Esophagus mucosa (tissue), 1 donor: Measurements from ENCODE around the gene TARBP1. TPM values are rescaled to one million over a fixed set of nuclear protein-coding genes. Genes with fewer than 3 reads are reported as not detected.
"Not testable (repeated sequence)": the region's sequence is repeated elsewhere in the genome, so short reads cannot be mapped to it uniquely, and the experiment has no call there.

Source experiments
- ATAC-seq: fragments of 200-7000 bp; cut with Tn5 transposase; one replicate; pipeline ENCODE4 v1.9.1; 2020
- total RNA-seq: library from RNA; stranded (reverse); gene quantifications from one replicate; pipeline ENCODE4 v1.2.4, GENCODE V29; 2023
- donor health status: DM: yes; HTN: yes; CAD: no.

The TARBP1 gene, protein sequence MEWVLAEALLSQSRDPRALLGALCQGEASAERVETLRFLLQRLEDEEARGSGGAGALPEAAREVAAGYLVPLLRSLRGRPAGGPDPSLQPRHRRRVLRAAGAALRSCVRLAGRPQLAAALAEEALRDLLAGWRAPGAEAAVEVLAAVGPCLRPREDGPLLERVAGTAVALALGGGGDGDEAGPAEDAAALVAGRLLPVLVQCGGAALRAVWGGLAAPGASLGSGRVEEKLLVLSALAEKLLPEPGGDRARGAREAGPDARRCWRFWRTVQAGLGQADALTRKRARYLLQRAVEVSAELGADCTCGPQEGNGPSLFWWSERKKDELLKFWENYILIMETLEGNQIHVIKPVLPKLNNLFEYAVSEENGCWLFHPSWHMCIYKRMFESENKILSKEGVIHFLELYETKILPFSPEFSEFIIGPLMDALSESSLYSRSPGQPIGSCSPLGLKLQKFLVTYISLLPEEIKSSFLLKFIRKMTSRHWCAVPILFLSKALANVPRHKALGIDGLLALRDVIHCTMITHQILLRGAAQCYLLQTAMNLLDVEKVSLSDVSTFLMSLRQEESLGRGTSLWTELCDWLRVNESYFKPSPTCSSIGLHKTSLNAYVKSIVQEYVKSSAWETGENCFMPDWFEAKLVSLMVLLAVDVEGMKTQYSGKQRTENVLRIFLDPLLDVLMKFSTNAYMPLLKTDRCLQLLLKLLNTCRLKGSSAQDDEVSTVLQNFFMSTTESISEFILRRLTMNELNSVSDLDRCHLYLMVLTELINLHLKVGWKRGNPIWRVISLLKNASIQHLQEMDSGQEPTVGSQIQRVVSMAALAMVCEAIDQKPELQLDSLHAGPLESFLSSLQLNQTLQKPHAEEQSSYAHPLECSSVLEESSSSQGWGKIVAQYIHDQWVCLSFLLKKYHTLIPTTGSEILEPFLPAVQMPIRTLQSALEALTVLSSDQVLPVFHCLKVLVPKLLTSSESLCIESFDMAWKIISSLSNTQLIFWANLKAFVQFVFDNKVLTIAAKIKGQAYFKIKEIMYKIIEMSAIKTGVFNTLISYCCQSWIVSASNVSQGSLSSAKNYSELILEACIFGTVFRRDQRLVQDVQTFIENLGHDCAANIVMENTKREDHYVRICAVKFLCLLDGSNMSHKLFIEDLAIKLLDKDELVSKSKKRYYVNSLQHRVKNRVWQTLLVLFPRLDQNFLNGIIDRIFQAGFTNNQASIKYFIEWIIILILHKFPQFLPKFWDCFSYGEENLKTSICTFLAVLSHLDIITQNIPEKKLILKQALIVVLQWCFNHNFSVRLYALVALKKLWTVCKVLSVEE (N-terminal part only)
- total RNA-seq, result 21.0 TPM

DNA sequence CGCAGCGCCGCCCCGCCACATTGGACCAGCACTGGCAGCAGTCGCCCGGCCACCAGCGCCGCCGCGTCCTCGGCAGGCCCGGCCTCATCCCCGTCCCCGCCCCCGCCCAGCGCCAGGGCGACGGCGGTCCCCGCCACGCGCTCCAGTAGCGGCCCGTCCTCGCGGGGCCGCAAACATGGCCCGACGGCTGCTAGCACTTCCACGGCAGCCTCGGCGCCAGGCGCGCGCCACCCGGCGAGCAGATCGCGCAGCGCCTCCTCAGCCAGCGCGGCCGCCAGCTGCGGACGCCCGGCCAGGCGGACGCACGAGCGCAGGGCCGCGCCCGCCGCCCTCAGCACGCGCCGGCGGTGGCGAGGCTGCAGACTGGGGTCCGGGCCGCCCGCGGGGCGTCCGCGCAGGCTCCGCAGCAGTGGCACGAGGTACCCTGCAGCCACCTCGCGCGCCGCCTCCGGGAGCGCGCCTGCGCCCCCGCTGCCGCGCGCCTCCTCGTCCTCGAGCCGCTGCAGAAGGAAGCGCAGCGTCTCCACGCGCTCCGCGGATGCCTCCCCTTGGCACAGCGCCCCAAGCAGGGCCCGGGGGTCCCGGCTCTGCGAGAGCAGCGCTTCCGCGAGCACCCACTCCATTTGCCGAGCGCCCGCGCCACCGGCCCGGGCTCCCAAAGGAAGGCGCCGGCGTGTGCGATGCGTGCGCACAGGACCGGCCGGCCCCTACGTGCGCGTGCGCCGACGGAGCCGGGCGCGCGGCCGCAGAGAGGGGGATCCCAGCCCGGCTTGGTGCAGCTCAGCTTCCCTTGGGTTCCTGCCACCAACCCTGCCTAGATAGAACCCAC is at the start of gene TARBP1:
Gene TARBP1 (minus strand): TSS at position 699 of the 829 bp plus-strand sequence. CDS start 76 bp downstream, at position 623.
- ATAC-seq, result peak; percentile 77

DNA sequence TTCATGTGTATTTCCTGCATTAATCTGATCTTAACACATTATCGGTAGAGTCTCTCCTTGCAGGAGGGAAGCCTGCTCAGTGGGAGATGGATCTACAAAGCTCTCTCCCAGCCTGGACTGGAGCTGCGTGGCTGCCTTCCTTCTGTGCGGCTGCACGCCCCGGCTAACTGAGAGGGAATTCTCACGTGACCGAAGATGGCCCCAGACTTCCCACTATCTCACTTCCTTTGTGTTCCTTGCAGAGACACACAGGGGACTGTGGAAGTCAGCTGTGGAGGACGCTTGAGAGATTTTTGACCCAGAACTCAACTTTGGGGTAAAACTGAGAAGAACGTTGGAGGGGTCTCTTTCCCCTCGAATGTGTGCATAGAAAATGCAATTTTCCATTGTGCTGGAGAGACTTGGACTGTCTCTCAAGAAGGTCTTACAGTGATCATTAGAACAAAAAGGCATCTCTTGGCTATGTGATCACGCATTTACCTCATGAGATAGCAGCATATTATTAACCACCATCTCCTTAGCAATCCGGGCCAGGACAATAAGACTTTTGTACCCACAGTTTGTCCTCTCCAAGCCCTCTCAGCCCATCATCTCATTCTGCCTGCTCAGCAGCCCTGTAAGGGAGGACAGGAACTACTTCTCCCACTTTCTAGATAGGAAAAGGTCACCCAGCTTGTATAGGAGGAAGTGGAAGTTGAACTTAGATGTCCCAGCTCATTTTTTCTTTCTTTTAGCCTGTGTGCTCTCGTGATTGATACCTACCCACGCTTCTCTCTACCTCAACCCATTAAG is 49.3 kb upstream of the TARBP1 start:
- no peak for ATAC-seq

GRCh38 chr1:234527346-234527745 is 48.4 kb upstream of the TARBP1 start:
- no peak for ATAC-seq

- ATAC-seq, result no peak
Measured at GRCh38 chr1:234526922-234527321, 47.9 kb upstream of the TARBP1 start.

DNA sequence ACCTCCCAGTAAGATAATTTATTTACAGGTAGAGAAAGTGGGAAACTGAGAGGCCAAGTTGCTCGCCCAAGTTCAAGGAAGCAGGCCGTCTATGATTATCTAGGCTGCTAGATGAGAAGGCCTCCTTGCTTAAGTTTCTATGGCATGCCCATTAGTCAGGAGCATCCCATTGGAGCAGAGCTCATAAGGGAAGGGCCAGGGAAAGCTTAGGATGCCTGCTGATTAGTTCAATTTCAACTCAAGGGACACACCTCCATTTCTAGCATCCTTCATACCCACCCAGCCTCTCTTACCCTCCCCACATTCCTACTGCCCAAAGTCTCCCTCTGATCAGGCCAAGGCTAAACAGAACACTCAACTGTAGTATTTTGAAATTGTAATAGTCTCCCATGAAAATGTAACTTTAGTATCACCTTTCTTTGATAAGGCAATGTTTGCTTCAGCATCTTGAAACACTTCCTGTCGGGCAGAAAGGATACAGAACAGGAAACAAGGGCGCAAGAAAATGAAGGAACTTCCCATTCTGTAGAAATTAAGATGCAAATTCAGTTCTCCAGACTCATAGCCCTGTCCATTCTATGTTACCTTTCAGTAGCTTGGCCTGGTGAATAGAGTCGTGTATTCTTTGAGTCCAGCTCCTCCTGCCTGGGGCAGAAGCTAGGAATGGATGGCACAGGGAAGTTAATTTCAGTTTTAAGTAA is 46.3 kb upstream of the TARBP1 start:
- no peak for ATAC-seq

DNA sequence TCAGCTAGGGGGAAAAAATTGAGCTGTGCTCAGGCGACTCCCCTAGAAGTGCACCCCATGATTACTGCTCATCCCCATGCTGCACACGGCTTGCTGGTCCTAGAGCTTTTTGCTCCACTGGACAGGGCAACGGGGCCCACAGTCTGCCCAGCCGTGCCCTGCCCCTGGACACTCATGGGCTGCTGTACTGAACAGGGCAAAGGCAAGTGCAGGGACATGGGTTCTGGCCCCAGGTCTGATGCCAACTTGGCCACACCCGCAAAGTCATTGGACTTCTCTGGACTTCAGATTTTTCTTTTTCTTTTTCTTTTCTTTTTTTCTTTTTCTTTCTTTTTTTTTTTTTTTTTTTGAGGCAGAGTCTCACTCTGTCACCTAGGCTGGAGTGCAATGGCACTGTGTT is 42.9 kb upstream of the TARBP1 start:
- no peak for ATAC-seq

DNA sequence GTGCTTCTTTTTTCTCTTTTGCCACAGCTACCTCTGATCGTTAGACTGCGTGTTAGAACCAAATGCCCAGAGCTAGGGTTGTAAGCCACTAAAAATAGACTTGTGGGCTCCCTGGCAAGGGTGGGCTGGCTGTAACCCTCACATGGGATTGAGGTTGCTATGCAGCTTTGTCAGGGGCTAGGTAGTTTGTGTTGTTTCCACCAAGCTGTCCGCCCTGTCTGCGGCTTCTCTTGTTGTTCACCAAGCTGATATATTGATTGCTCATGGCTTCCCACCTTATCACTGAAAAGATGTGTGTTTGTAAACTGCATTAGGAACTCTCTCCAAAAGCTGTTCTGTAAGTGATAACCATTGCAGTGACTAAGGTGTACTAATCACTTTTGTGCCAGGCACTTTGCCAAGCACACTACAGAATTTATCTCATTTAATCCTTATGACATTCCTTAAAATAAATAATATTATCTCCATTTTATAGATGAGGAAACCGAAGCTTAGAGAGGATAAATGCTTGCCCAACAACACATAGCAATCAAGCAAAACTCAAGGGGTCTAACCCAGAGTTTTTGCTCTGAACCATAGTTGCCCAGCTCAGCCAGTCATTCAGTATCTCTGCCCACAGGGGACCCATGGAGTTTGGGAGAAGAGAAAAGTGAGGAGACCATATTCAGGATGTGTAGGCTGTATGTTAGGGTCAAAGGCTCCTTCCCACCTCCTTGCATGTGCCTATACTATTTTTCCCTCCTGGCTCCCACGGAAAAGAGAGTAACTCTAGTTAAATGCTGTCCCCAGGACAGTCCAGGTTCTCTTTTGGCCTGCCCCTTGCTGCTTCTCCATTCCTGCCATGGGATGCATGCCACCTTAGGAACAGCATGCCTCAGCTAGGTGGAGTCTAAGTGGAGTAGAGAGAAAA is 42.2 kb upstream of the TARBP1 start:
- ATAC-seq, result no peak

- ATAC-seq, result no peak
Measured at GRCh38 chr1:234519506-234519905, 40.5 kb upstream of the TARBP1 start.

GRCh38 chr1:234518876-234519275 is 39.9 kb upstream of the TARBP1 start:
- ATAC-seq, result no peak

- not testable (repeated sequence) for ATAC-seq
Measured at GRCh38 chr1:234518086-234518485, 39.1 kb upstream of the TARBP1 start.

GRCh38 chr1:234517110-234517802 is 38.3 kb upstream of the TARBP1 start:
- no peak for ATAC-seq

GRCh38 chr1:234515821-234516241 is 36.9 kb upstream of the TARBP1 start:
- peak; percentile 29 for ATAC-seq

DNA sequence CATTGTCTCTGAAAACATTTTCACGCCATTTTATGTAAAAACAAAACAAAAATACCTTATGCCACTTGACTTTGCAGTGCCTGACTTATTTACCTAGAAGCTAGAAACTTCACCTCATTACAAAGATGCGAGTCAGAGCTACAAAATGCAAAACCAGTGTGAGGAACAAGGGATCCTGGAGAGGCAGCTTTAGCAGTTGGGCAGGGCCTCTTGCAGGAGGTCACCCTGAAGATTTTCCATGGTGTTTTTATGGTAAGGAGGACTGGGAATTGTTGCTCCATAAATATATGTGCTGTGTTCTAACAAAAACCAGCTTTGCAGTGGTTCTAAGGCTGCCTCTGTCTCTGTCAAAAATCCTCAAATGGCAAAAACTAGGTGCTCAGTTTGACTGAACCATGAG is 36.4 kb upstream of the TARBP1 start:
- peak; percentile 51 for ATAC-seq

- ATAC-seq, result no peak
Measured at GRCh38 chr1:234512451-234512861, 33.5 kb upstream of the TARBP1 start.

GRCh38 chr1:234509457-234510328 is 30.7 kb upstream of the TARBP1 start:
- ATAC-seq, result peak; percentile 63

DNA sequence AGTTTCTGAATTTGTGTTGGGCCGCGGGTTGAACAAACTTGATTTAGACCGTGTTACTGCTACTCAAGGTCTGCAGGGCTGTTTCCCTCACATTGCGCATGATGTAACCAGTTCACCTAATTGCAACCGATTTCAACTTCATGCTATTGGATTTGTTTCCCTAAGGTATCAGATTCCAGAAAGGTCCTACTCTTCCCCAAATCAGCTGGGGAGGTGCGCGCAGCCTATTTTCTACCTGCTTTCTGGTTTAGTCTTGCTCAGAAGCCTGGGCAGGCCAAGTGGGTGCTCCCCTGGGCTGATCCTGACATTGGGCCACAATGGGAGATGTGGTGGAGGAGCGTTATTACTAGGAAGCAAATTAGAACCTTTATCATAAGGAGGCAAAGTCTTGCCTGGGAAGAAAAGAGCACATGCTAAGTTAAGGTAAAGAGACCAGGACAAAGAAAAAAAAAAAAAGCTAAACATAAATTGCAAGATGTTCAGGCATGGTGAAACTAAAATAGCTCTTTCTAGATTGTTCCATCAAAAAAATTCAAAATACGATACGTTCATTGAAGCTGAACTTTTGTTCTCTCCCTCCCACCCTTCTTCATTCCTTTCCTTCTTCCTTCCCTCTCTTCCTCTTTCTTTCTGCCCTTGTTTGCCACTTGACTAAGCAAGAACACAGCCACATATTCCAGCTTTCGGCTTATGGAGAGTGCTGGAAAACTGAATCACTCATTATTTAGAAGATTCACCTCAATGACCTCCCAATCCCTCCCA is 28.8 kb upstream of the TARBP1 start:
- no peak for ATAC-seq

DNA sequence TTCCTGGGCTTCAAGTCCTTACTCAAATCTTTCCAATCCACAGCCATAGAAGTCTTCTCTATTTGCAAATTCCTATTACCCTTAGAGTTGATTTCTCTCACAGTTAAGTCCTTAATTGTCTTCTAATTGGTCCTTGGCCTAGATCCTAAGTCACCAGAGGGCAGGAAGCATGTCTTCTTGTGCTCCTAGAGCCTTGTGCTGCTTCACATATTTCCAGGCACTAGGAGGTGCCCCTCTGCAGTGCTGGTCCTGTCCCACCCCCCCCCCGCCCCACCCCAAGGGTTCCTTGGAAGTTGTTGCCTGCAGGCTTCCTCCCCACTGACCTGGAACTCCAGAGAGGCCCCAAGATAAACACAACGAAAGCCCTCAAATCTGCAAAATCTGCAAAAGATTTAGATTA is 28.1 kb upstream of the TARBP1 start:
- no peak for ATAC-seq
